Measurements from ENCODE around the gene HCLS1. TPM values are rescaled to one million over a fixed set of nuclear protein-coding genes. Genes with fewer than 3 reads are reported as not detected.
"Not testable (repeated sequence)": the region's sequence is repeated elsewhere in the genome, so short reads cannot be mapped to it uniquely, and the experiment has no call there.

HCLS1 gene, protein sequence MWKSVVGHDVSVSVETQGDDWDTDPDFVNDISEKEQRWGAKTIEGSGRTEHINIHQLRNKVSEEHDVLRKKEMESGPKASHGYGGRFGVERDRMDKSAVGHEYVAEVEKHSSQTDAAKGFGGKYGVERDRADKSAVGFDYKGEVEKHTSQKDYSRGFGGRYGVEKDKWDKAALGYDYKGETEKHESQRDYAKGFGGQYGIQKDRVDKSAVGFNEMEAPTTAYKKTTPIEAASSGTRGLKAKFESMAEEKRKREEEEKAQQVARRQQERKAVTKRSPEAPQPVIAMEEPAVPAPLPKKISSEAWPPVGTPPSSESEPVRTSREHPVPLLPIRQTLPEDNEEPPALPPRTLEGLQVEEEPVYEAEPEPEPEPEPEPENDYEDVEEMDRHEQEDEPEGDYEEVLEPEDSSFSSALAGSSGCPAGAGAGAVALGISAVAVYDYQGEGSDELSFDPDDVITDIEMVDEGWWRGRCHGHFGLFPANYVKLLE
- total RNA-seq = 0.17 and 0.20 TPM in 2 replicates

DNA sequence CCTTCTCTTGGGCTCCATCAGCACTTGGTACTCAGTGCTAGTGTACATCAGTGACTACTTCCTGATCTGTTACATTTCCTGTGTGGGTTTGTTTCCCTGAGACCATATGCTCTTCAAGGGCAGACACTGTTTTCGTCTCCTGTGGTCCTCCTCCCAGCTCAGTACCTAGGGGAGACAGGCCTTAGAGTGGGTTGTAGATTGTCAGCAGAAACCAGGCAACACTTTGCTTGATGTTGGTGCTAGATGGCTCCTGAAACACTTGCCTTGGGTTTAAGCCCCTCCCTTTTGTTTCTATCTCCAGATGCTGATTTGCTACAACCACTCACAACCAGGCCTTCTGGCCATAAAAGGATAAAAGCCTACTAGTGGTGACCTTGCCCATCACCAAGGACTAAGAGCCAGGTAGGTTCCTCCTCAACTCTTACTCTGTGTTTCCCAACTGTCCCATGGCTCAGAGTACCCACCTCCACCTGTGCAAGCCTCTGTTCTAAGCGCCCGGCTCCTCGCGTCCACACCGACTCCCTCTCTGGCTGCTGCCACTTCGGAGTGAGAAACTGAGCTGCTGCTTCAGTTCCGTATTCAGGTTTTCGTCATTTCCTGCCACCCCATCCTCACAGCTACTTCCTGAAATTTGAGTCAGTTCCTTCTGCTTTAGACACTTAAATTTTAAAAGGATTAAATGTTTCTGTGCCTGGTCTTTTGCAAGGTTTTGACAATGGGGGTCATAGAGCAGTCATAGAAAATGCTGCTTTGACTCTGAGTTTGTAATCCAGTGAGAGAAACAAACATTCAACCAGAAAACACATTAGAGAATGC is at the start of gene HCLS1:
Gene HCLS1 (minus strand): TSS at position 548 of the 816 bp plus-strand sequence. CDS start 2,556 bp downstream, outside the sequence.
- no peak for DNase-seq (ENCODE audit: low read depth)

DNA sequence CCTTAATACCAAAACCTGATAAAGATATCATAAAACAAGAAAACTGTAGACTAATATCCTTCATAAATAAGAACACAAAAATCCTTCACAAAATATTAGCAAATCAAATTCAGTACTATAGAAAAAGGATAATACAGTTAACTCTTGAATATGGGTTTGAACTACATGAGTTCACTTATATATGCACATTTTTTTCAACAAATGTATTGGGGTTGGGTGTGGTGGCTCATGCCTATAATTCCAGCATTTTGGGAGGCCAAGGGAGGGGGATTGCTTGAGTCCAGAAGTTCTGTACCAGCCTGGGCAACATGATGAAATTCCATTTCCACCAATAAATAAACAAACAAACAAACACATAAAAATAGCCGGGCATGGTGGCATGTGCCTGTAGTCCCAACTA is 49.6 kb upstream of the HCLS1 start:
- DNase-seq (ENCODE audit: low read depth) = no peak

DNA sequence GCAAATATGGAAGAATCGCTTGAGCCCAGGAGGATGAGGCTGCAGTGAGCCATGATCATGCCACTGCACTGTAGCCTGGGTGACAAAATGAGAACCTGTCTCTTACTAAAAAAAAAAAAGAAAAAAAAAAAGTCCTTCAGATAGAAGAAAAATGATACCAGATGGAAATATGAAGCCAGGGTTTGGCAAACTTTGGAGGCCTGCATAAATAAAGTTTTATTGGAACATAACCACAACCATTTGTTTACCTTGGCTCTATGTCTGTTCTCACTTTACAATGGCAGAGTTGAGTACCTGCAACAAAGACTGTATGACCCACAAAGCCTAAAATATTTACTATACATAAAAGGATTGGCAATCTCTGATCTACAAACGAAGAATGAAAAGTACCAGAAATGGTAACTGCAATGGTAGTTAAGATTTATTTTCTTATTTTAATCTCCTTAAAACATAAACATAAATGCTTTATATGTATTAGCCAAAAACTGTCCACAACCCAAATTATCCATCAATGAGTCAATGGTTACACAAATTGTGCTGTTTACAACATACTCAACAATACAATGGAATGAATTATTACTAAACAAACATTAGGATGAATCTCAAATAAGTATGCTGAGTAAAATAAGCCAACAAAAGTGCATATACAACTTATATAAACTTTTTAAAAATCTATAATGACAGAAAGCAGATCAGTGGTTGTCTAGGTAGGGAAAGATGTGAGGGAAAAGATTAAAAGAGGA is 47.0 kb upstream of the HCLS1 start:
- DNase-seq (ENCODE audit: low read depth) = no peak

DNA sequence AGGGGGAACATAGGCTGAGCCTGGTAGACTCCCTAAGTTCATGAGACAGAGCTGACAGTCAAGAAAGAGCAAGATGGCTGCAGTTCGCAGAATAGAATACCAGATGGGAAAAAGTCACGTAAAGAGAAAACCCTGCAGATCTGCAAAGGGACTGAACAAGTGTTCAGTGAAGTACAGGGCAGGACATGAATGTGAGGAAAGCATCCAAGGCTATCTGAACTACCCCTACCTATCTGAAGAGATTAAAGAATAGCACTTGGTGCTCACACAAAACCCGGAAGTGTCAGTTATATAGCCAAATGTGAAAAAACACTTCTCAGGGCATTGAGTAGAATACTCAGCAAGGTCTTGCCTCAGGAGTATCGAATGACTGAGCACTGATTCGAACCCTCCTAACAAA is 44.8 kb upstream of the HCLS1 start:
- no peak for DNase-seq (ENCODE audit: low read depth)

DNA sequence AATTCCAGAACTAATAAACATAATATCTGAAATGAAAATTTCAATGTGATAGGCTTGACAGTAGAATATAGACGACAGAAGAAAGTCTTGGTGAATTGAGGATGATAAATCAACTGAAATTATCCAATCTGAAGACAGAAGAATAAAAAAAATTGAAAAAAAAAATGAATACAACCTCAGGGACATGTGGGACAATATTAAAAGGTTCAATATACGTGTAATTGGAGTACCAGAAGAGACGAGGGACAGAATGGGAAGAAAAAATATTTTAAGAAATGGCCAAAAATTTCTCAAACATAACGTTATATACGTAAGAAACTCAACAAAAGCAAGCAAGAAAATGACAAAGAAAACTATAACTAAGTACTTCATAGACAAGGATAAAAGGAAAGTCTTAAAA is 43.3 kb upstream of the HCLS1 start:
- no peak for DNase-seq (ENCODE audit: low read depth)

DNA sequence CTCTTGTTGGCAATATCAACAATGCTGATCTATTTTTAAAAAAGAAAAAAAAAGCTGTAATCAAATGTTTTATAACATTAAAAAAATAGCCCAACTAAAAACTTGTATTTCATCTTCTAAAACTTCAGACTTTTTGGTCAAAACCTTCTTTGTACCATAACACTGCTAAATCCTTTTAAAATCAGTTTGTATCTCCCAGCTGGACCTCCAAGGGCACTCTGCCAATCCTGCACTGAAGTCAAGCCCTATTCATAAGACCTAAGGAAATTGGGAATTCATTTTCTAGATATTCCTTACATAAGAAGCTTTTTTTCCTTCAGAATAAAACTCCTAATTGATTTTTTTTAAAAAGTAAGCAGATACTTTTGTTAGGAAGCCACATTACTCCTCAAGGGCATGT is 38.2 kb upstream of the HCLS1 start:
- no peak for DNase-seq (ENCODE audit: low read depth)

DNA sequence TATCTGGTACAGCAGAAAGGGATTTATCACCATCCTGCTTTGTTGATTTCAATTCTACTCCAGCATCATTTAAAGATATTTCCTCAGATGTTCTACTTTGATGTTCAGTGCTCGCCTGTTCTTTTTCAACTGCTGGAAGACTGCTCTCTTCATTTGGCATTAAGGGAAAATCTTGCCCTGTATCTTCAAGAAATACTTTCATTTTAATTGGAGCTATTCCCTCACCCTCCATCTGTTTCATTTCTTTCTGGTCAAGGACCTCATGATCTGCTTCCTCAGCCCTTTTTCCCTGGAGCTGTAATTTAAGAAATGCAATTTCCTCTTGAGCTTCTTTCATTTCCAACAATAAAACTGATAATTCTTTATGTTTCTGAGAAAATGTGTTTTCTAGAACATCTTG is 37.8 kb upstream of the HCLS1 start:
- no peak for DNase-seq (ENCODE audit: low read depth)

DNA sequence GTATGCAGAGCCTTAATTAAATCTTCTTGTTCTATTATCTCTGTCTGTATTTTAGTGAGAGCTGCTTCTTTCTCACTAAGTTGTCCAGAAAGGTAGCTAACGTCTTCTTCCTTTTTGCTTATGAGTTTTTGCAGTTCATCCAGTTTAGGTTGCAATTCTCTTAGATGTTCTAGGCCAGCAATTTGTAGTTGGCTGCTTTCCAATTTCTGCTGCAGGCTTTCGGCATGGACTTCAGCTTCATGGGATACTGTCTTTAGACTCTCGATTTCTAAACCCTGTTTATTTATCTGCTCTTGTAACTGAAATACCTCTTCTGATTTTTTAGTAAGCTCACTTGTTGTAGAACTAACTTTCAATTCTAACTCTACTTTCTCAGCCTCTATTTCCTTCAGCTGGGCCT is 35.5 kb upstream of the HCLS1 start:
- no peak for DNase-seq (ENCODE audit: low read depth)

DNA sequence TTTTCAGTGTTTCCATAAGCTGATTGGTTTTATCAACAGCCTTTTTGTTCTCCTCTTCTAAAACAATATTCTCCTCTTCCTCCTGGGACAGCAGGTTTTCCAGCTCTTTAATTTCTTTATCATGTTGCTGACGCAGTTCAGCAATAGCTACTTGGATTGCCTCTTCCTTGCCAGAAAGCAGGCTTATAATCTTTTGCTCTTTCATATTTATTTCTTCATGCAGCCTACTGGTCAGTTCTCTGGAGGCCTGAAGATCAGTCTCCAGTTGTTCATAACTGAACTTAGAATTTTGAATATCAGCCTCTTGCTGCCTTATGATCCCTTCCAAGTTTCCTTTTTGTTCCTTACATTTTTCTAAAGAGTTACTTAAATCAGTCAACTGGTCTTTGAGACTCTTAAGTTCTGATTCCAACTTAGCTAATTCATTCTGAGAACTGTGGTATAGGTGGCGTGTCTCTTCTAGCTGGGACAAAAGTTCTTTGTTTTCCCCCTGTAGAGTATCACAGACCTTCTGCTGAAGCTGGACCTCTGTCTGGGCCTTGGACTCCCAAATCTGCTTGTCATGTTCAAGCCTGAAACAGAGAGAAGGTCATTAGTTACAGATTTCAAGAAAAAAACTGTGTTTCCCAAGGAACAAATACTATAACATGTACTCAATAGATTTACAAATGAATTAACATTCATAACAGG is 31.5 kb upstream of the HCLS1 start:
- no peak for DNase-seq (ENCODE audit: low read depth)

DNA sequence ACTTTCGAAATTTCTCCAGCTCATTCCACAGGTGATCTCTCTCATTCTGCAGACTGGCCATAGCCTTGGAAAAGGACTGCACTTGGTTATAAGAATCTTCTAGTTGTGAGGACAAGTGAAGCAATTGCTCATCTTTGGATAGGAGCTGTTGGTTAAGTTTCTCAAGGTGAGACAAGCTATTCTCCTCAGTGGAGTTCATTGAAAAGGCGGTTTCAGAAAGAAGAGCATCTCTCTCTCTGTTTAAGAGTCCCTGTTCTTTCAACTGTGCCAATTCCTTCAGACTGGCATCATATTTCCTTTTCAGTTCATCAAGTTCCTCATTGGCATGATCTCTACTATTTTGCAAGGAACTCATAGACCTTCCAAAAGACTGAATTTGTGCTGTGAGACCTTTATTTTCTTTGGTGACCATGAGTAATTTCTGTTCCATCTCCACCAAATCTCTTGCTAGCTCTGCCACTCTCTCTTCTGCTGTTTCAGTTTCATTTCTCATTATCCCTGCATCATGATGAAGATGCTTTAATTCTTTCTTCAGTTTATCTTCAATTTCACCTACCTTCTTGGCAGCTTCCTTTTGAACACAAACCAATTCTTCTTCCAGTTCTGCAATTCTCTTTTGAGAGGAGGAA is 30.2 kb upstream of the HCLS1 start:
- DNase-seq (ENCODE audit: low read depth) = no peak

DNA sequence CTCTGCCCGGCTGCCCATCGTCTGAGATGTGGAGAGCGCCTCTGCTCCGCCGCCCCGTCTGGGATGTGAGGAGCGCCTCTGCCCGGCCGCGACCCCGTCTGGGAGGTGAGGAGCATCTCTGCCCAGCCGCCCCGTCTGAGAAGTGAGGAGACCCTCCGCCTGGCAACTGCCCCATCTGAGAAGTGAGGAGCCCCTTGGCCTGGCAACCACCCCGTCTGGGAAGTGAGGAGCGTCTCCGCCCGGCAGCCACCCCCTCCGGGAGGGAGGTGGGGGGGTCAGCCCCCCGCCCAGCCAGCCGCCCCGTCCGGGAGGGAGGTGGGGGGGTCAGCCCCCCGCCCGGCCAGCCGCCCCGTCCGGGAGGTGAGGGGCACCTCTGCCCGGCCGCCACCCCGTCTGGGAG is 28.0 kb upstream of the HCLS1 start:
- not testable (repeated sequence) for DNase-seq (ENCODE audit: low read depth)

DNA sequence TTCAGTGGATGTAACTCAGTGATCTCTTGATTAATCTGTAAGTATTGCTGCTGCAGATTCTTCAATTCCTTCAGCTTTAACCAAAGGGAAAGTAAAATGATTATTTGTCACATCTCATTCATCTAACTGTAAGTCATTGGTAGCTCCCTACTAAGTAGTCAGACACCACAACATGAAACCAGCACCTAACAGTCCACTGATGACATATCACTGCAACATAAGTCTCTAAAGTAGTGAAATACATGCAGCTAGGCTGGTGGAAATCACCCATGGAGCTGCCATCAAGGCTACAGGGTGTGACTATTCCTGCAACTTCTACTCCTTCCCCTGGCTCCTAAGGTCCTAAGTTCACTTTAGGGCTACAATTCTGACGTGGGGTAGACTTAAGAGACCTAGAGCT is 21.1 kb upstream of the HCLS1 start:
- no peak for DNase-seq (ENCODE audit: low read depth)

DNA sequence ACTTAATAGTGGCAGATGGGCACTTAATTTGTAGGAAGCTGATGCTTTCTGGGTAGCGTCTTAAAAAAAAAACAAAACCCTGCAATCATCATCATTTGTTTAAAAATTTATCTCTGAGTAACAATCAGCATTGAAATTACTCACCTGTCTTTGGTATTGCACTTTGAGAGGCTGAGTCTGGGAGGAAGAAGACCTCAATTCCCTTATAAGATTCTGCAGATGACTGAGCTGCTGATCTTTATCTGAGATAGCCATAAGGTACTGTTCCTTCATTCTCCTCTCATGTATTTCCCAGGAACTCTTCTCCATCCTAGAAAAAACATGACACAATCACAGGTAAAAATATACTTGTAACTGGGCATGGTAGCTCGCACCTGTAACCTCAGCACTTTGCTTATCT is 16.4 kb upstream of the HCLS1 start:
- DNase-seq (ENCODE audit: low read depth) = no peak

DNA sequence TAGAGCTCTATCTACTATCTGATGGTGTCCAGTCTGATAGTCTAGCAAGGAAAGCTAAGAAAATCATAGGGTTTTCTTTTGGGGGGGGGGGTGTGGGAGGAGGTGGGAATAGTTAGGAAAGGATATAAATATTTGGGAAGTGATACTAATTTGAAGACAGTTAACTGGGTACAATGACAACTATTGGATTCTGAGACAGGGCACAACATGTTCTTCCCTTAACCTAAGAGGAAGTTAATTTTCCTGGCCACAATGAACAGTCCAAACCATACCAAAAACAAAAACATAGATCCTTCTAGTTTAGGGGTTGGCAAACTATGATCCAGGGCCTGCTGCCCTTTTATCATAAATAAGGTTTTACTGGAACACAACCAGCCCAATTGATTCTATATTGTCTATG is 10.0 kb upstream of the HCLS1 start:
- no peak for DNase-seq (ENCODE audit: low read depth)

DNA sequence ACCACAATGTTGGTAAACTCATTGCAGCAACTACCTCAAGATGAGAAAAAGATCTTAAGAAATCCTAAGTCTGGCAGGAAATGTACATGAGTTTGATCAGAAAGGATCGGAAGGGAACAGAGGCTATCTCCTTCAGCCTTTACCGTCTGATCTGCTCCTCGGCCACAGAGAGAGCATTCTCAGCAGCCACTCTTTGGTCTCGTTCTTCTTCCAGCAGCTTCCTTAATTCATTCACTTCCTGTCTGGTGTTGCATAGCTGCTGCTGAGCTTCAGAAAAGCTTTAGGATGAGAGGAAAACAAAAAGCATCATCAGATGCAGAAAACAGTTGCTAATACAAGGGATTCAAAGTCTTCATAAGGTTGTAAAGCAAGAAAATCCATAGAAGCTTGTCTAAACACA is 6.6 kb upstream of the HCLS1 start:
- no peak for DNase-seq (ENCODE audit: low read depth)

DNA sequence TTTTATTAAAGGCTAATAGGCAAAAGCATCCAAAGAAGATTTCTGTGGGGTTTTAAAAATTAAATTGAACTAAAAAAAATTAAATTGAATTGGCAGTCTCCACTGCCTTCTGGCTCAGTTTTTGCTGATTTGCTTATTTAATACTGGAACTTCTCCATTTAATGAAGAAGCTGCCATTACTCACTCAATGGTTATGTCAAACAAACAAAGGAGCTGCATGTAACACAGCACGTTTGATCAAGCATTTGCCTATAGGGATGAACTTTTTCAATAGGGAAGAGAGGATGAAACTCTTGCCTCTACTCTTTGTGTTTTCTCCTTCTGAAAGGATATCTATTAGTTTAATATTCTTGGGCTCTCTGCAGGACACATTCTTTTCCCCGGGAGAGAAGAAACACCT is 4.8 kb upstream of the HCLS1 start:
- DNase-seq (ENCODE audit: low read depth) = no peak

DNA sequence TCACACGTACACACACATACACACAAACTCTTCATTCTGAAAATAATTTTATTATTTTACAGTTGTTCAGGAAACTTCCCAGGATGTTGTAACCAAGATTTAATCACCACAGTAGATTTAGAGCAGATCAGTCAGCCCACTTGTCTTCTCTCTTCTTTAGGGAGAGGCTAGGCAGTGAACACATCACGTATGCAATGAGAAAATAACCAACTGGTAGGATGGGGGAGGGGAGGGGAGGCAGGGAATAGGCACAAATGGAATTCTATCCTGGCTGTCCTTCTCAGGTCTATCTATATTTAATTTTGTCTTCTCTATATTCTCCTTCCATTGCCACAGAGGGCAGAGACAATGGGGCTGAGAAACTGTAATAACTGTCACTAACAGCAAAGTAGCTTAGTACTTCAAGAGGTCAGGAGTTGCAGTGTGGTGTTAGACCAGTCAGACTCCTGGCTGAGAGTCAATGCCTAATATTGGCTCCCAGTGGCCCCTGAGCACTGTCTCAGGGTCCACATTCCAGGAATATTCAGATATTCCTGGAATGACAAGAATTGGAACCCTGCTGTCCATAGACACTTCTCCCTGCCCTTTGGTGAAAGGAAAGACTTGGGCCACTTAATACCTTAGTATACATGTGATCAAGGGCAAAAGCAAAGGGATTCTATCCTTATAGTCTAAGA is 2.6 kb upstream of the HCLS1 start:
- DNase-seq (ENCODE audit: low read depth) = no peak

DNA sequence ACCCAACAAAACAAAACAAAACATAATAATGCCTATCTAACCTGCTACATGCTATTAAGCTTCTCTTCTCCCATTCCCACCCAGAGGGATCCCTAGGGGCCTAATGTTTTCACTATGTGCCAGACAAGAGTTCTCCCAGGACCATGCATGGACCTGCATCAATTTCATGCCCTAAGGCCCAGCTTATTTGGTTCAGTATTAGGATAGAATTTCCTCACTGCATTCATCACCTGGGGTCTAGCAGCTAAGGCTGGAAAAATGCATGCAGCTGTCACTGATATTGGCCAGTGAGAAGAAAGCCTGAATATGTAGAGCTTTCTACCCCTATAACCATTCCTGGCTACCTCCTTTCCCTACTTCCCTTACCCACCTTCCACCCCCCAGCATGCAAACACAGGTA is 2.0 kb upstream of the HCLS1 start:
- no peak for DNase-seq (ENCODE audit: low read depth)

DNA sequence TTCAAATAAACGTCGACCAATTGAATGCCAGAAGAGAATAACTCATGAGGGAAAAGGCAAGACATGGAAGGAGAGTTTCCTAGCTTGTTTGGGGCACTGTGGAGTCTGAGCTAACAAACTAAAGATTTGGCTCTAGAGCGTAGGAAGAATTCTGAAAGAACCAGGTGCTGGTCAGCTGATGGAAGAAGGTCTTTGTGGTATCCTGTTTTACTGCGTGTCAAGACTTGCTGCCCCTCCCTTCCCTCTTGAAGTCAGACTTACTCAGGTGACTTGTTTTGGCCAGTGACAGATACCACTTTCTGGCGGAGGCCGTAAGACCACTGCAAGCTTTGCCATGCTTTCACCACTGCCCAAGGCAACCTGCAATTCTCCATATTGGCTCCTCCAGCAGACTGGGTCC is 673 bp upstream of the HCLS1 start:
- DNase-seq (ENCODE audit: low read depth) = no peak

DNA sequence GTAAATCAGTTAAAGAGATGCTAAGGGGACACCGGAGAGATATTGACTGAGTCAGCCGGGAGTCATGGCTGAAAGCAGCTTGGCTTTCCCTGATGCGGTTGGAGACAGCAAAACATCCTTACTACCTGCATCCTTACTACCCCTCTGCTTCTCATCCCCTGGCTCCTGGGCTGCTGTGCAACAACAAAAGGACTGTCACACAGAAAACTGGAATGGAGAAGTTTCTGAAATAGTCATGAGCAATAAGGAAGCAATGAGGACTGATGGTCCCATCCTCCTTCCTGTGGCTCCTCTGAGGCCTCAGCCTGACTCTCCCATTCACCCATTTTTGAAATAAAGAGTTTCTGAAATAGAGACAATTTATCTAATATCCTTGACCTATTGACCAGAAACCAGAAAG is 1.1 kb downstream of the HCLS1 start:
- no peak for DNase-seq (ENCODE audit: low read depth)

Data from renal cortical epithelial cell (primary cell).